ENCODE results near the gene CAMK1D.
"Not testable (repeated sequence)": the region's sequence is repeated elsewhere in the genome, so short reads cannot be mapped to it uniquely, and the experiment has no call there.

CAMK1D gene

GRCh38 chr10:12431151-12432101 is 82.1 kb downstream of the CAMK1D start:
- no peak for DNase-seq (ENCODE audit: low spot score)

DNA sequence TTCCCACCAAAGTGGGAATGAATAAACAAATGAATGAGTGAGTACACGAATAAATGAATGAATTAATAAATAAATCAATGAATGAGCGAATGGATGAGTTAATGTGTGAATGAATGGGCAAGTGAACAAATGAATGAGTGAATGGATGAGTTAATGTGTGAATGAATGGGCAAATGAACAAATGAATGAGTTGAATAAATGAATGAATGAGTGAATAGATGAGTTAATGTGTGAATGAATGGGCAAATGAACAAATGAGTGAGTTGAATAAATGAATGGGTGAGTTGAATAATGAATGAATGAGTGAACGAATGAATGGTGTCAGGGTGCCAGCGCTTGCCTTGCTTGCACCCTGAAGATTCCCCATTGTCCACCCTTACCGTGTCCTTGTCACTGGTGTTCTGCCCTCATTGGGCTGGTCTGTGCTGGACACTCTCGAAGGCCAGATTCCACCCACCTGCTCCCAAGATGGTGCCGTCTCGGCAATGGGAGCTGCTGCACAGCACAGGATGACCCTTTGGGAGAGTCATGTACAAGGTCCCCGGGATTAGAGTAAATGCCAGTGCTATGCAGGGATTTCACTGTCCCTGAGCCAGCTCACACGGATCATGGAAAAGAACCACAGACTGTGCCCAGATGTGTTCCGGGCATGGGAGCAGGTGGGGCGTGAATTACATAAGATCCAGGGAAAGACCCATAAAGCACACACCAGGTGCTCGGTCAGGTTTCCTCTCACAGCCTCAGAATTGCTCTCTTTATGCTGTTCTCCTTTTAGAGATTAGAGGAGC is 83.2 kb downstream of the CAMK1D start:
- no peak for DNase-seq (ENCODE audit: low spot score)

GRCh38 chr10:12434277-12434676 is 84.9 kb downstream of the CAMK1D start:
- DNase-seq (ENCODE audit: low spot score), result no peak

DNA sequence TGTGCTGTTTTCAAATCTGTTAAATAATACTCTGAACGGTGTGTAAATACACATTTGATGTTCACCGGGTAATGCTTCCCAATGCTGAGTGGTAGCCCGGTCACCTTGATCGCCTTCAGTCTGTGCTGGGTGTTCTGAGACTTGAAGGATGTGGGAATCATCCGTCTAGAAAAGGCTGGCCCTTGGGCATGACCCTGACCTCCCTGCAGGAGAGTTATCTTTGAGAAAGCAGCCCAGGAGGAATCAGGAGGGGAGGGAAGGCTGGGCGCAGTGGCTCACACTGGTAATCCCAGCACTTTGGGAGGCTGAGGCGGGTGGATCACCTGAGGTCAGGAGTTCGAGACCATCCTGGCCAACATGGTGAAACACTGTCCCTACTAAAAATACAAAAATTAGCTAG is 85.3 kb downstream of the CAMK1D start:
- DNase-seq (ENCODE audit: low spot score), result not testable (repeated sequence)

DNA sequence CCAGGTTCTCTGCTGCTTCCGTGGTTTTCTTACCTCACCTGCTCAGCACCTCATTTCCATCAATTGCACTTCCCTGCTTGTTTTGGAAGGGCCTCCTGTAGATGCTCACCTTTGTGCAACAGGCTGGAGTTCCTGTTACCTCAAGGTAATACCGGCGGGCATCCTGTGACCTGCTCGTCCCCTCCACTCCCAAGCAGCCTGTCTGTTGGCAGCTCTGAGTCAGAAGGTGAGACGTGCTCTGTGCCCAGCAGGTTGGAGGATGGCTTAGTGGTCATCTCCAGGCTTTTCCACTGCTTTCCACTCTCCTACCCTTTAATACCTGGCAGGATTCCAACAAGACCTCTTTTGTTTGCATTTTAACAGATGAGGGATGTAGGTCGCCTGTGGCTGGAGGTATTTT is 86.0 kb downstream of the CAMK1D start:
- DNase-seq (ENCODE audit: low spot score), result no peak

- no peak for DNase-seq (ENCODE audit: low spot score)
These were observed 89.8 kb downstream of the CAMK1D start for GRCh38 chr10:12438919-12439692.

DNA sequence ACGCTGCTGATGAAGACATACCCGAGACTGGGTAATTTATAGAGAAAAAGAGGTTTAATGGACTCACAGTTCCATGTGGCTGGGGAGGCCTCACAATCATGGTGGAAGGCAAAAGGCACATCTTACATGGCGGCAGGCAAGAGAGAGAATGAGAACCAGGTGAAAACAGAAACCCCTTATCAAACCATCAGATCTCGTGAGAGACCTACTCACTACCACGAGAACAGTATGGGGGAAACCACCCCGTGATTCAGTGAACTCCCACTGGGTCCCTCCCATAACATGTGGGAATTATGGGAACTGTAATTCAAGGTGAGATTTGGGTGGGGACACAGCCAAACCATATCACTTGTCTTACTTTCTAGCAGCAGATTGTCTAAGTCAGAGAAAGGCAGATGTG is 90.4 kb downstream of the CAMK1D start:
- DNase-seq (ENCODE audit: low spot score), result not testable (repeated sequence)

DNA sequence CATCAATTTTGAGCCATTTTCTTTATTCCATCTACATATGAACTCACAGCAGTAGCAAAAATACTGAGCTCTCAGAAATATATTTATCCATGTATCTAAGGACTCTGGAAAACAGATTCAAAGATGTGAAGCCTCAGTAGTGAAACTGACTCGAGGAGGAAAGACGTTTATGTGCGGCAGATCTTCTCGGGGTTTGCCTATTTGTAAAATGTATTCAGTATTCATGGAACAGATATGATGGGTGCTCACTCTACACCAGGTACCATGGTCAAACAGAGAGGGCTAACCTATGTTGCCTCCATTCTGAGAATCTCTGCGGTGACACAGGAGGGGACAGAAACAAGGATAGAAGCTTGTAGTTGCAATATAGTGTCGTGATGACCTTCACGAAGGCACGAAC is 93.7 kb downstream of the CAMK1D start:
- no peak for DNase-seq (ENCODE audit: low spot score)

DNA sequence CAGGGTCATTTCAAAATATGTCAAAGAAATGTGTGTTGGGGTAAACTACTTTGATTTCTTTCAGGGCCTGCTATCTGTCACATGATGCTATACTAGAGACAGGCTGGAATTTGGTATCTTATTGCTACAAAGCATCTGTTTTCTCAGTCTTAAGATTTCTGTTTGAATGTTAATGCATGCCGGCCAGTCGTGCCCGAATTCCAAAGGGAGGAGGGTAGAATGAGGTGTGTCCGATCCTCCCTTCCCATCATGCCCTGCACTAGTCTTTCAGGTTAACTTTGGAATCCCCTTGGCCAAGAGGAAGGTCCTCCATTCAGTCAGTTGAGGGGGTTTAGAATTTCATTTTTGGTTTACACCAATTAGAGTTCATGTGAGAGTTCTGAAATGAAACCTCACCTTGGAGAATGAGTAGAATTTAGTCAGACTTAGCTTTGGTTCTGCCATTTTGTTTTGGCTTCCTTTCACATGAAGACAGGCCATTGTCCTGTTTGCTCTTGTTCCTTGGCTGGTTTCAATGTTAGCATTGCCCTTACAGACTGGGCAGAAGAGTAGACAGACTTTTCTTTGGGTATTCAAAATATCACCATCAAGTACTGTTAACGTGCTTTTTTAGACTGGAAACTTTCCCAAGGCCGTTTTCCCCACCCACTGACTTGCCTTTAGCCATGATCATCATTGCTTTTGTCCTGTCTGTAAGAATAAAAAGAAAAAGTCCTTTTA is 95.8 kb downstream of the CAMK1D start:
- DNase-seq (ENCODE audit: low spot score), result no peak

DNA sequence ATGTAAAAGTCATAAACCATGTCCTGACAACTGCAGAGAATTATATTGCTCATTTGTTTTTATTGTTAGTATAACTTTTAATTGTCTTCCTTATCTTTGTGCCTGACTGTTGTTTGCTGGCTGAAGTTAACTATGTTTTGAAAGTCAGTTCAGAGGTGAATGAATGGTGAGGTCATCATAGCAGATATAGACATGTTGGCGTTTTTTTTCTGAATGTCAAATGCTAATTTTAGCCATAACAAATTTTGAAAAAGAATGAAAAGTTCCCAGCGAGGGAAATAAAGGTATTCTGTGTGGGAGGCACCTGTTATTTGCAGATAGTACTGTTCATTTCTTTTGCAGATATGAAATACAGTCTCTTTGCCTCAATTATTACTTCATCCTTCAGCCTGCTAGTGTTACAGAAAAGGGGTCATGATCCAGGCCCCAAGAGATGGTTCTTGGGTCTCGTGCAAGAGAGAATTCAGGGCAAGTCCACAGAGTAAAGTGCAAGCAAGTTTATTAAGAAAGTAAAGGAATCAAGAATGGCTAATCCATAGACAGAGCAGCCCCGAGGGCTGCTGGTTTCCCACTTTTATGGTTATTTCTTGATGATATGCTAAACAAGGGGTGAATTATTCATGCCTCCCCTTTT is 96.5 kb downstream of the CAMK1D start:
- DNase-seq (ENCODE audit: low spot score), result no peak

DNA sequence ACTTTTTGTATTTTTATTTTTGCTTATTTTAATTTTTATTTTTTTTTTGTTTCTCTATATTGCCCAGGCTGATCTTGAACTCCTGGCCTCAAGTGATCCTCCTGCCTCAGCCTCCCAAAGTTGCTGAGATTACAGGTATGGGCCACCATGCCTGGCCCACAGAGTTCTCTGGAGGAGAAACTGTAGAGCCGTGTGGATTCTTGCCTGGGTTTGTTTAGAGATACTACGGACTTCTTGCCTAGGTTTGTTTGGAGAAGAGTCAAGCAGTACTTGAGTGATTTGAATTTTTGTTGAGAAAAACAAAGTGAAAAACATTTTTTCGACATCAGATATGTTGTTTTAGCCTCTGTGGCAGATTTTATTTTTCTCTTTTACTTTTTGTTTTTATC is 99.0 kb downstream of the CAMK1D start:
- peak; percentile 25 for DNase-seq (ENCODE audit: low spot score)

DNA sequence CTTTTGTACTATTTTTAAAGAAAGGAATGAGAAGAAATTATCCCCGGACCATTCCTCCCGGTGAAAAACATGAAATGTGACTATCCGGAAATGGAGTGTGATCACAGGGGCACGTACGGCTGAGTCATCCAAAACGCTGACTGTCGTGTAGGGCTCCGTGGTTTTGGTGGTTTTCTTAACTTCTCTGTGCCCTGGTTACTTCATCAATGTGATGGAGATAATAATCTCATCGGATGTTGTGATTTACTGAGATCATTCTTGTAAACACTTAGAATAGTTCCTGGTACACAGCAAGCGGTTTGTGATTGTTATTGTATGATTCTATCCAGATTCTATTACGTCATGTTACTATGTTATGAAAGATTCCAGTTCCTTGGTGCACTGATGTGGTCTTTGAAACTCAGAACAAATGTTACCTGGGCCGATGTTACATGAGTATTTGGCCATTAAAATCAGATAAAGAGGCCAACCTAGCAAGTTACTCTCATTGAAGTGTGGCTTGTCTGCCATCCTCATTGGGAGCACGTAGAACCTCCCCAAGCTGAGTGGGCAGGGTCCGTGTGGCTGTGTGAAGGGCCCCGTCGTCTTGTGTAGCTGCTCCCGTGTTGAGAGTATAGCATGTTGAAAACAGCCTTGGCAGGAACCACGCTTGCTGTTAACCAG is 99.5 kb downstream of the CAMK1D start:
- peak; percentile 90 for DNase-seq (ENCODE audit: low spot score)

DNA sequence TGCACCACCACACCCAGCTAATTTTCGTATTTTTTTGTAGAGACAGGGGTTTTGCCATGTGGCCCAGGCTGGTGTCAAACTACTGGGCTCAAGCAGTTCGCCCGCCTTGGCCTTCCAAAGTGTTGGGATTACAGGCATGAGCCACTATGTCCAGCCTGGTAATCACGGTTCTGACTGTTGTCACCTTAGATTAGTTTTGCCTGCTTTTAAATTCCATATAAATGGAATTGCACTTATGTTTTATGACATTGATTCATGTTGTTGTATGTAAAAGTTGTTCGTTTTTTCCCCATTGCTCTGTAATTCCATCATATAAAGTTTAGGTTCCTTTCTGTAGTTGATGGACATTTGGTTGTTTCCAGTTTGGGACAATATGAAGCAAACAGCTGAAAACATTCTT is 106.0 kb downstream of the CAMK1D start:
- DNase-seq (ENCODE audit: low spot score), result no peak

DNA sequence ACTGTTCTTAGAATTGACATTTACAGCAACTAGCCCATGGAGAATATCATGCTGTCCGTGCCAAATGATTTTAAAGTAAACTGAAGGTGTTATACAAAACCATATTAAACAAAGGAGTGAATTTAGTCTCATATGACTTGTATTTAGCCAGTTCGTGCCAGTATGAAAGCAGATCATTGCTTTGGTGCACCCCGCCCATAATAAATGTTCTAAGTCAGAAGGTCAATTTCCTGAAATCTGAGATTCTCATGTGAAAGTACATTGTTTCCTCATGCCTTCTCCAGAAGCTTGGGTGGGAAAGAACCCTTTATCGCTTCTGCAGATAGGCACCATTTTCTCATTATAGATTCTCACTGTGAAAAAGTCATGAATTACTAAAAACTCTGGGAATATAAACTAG is 106.4 kb downstream of the CAMK1D start:
- no peak for DNase-seq (ENCODE audit: low spot score)

- DNase-seq (ENCODE audit: low spot score), result no peak
These were observed 110.0 kb downstream of the CAMK1D start for GRCh38 chr10:12459340-12459739.

GRCh38 chr10:12459762-12460161 is 110.4 kb downstream of the CAMK1D start:
- no peak for DNase-seq (ENCODE audit: low spot score)

DNA sequence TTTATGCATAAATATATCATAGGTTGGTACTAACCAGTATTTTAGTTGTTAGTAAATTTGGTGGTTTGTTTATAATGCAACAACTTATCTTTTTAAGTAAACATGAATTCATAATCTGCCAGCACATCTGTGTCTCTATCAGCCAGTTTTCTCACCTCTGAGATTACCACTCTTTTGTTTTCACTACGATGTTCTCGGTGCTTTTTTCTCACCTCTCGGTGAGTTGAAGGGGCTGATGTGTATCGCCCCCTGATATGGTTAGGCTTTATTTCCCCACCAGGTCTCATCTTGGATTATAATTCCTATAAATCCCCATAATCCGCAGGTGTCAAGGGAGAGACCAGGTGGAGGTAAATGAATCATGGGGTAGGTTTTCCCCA is 114.1 kb downstream of the CAMK1D start:
- no peak for DNase-seq (ENCODE audit: low spot score)

DNA sequence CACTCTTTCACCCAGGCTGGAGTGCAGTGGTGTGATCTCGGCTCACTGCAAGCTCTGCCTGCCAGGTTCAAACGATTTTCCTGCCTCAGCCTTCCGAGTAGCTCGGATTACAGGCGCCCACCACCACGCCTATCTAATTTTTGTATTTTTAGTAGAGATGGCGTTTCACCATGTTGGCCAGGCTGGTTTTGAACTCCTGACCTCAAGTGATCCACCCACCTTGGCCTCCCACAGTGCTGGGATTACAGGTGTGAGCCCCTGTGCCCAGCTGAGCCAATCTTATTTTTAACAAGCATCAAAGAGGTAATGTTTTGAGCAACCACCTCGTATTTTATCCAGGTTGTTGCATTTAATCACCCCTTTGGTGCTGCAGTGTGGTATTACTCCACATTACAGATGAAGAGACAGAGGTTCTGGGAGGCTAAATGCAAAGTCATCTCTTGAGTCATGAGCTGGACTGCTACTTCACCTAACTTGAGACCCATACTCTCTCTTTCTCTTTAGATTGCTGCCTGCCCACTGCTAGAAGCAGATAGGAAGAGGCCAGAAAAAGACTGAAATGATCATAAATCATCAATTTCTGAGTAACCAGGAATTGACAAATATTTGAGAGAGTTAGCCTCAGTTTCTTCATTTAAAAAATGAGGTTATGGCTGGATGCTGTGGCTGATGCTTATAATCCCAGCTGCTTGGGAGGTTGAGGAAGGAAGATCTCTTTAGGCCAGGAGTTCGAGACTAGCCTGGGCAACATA is 116.2 kb downstream of the CAMK1D start:
- no peak for DNase-seq (ENCODE audit: low spot score)

GRCh38 chr10:12466704-12467305 is 117.5 kb downstream of the CAMK1D start:
- peak; percentile 8 for DNase-seq (ENCODE audit: low spot score)

DNA sequence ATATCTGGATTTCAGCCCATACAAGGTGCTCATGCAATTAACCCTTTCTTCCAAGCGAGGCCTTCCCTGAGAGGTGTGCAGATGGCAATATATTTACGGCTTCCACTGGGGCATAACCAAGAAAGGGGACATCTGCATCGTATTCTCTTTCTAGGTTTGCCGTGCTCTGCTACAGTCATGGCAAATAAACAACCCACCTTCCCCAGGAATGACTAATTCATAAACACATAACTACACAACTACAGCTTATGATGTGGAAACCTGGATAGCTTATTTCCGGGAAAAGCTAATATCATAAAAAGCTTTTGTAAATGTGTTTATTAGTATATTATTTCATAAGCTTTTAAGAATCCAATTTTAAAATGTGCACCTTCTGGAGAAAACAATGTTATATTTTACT is 120.0 kb downstream of the CAMK1D start:
- peak; percentile 11 for DNase-seq (ENCODE audit: low spot score)
